ENCODE measurements around the gene CYB5R3.
A peak's percentile ranks its signal among the peaks of the same experiment; 100 is the strongest.

Gene CYB5R3

DNA sequence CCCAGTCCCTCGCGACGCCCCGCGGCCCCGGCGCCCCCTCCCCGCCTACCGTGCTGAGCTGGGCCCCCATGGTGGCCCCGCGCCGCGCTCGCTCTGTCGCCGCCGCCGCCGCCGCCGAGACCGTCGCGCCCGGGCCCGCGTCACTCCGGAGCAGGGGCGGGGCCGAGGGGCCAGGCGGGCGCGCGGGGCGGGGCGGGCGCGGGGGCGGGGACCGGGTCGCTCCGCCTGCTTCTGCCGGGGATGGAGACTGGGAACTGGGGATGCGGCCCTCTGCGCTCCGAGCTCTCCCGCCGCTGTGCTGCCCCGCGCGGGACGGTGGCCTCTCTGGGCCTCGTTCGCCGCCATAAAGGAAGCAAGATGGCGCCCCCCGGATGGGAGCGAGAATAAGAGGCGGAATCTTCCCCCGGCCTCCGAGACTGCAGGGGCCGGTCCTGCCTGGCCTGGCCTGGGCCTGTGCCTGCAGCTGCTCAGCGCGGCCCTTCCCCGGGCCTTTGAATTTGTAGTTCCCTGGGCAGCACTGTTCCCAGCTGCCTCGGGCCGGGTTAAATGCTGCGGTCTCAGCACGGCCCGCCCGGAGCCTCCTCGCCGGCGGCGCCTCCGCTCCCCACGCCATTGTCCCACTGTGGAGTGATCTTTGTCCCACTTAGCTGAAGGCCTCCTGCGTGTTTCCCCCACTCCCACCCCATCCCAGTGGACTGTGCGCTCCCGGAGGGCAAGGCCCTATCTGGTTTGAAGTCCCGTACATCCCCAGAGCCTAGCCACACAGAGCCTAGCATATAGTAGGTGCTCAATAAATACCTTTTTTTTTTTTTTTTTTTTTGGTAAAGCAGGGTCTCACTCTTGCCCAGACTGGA lies at the start of gene CYB5R3:
Gene CYB5R3, minus strand, starts transcription at position 147 of the 854 bp plus-strand sequence. Its CDS starts 77 bp downstream, at position 70.
- peak; percentile 55 to 66 (median 61) for DNase-seq

GRCh38 chr22:42697542-42698013 lies 48.4 kb upstream of the CYB5R3 start:
- DNase-seq = no peak

GRCh38 chr22:42696331-42696967 lies 47.3 kb upstream of the CYB5R3 start:
- no peak for DNase-seq

GRCh38 chr22:42695294-42695693 lies 46.1 kb upstream of the CYB5R3 start:
- no peak for DNase-seq

DNA sequence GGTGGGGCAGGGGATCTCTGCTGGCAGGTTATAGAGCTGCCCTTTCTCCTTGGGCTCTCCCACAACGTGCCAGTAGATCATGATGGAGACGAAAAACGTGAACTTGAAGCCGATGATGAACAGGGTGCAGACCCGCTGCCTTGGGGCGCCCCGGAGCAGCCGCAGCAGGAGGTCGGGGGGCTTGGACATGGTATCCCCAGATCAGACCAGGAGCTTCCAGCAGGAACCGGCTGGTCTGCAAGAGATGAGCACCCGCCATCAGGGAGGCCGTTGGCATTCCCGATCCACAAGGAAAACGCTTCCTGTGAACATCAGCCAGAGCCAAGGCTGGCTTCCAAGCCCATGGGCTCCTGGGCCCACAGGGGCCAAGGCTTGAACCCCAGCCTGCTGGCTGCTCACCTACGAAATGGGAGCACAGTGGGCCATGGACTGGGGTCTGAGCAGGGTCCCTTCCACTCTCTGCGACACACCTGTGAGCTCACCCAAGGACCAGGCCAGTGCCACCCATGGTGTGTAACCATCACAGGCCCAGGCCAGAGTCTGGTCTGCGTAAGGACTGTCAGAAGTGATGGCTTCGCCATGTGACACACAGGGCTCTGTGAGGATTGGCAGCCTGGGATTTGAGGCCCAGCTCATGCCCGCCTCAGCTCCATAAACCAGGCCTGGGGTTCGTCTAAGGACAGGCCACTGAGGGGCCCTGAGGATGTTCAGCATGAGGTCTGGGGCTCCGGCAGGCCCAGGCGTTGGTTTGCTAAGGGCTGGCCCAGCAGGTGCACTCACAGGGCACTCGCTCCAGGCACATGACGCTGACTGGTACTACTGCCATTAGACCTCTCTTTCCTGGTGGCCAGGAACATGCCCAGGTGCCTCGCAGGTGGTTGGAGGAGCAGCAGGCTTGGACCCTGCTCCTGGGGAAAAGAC lies 44.8 kb upstream of the CYB5R3 start:
- DNase-seq = no peak

DNA sequence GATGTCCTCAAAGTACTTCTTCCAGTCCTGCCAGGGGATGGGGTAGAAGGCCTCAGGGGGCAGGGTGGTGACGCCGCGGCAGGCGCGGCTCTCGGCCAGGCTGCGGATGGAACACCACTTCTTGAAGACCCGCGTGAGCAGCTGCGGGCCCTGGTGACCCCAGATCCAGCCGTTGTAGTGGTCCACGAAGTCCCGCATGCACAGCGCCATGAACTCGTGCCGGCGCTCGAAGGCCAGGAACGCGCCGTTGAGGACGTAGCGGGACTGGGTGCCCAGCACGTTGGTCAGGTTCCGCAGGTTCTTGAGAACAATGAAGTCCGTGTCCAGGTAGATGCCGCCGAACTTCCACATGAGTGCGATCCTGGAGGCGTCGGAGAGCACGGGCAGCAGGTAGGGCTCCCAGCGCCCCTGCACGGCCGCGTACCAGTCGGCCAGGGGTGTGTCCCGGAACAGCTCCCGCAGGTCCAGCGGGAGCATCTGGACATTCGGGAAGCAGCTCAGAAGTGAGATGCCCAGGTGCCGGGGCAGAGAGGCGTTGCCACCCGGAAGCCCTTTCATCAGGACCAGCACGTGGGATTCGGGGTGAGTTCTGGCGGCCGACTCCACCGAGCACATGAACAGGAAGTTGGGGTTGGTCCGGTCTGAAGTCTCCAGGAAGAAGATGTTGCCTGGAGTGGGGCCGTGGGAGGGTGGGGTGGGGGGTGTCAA lies 44.0 kb upstream of the CYB5R3 start:
- DNase-seq = no peak

DNA sequence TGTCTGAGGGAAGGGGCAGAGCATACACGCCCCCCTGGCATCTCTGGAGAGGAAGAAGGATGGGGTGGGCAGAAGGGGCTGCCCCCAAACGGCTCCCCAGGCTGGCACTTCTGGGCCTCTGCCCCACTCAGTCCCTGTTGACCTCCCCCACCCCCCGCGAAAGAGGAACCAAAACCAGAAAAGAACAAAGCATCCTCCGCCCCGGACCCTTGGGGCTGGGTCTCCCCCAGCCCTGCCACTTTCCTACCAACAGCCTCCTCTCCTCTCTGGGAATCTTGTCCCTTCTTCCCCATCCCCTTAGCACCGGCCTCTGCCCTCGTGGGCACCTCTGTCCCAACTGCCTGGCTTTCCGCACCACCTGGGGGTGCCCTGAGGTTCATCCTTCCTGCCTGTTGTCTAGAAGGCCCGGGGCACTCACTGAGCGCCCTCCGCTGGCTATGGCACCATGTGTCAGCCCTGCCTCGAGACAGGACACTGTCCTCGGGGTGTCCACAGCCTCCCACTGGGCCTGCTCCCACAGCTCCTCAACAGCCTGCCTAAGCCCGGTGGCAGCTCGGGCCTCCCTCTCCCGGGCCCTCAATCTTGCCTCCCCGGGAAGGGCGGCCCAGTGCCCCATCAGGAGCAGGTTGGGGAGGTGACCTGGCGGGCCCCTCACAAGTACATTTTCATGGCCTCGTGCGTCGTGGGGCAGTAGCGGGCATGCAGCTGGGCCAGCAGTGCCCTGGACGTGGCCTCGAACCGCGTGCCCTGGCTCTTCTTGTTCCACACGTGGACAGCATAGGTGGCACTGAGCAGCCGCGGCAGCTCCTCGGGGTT lies 43.3 kb upstream of the CYB5R3 start:
- DNase-seq = no peak

DNA sequence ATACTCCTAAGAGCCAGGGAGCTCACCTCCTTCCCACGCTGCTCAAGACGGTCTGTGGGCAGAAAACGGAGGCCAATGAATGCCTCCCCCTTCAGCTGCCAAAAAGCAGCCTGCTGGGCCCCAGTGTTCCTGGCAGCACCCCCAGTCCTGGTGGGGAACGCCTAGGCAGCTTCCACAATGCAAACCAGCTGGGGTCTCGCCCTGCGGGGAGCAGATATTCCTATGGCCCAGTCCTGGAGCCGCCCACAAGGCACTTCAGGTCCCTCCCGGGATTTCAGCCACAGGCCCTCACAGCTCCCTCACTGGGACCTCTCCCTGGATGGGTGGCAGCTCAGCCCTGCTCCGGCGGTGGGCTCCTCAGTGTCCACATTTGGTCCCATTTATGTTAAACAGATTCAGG lies 42.2 kb upstream of the CYB5R3 start:
- no peak for DNase-seq

GRCh38 chr22:42688241-42689211 lies 39.3 kb upstream of the CYB5R3 start:
- DNase-seq = no peak

GRCh38 chr22:42686756-42687491 lies 37.7 kb upstream of the CYB5R3 start:
- no peak for DNase-seq

DNA sequence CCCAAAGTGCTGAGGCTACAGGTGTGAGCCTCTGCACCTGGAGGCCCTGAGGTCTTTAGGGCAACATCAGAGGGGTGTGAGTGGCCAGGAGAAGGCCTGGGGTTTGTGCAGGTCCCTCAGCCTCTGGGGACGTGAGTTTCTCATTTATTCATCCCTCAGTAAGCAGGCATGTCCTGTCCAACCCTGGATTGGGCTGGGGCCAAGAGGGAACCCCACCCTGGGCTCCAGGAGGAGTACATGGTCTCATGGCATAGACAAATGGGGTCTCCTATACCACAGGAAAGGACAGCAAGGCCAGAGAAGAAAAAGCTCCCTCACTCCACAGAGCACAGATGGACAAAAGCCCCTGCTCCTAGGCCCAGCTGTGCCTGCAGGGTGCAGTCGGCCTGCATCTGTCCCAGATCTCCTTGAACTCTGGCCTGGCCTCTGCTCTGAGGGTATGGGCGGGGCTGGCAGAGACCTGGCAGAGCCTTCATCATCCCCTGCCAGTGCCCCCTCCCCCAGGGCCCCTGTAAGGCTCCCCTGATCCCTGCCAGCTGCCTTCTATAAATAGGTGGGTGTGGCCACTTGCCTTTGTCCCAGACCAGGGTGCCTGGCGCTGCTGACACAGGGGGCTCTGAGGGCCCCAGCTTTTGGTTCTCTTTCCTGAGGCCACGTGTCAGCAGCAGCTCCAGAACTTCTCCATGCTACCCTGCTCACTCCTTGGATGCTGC lies 36.9 kb upstream of the CYB5R3 start:
- DNase-seq = no peak

- DNase-seq = no peak
Observed at GRCh38 chr22:42684462-42685195, 35.4 kb upstream of the CYB5R3 start.

- DNase-seq = no peak
Observed at GRCh38 chr22:42683578-42684283, 34.5 kb upstream of the CYB5R3 start.

- DNase-seq = no peak
Observed at GRCh38 chr22:42682113-42682851, 33.1 kb upstream of the CYB5R3 start.

DNA sequence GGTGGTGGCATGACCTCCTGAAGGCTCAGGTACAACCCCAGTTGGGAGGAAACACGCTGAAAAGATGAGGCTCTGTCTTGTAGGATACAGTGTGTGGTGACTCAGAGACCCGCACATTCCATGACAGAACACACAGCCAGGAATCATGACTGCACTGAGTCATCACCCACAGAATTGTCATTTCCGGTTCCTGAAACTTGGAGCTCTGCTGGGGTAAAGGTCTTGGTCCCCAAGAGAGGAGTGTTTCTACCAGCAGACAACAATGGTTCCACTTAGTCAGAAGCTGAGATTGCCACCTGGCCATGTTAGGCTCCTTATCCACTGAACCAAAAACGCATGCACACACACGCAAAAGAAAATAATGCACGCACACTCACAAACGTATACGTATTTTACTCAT lies 31.5 kb upstream of the CYB5R3 start:
- no peak for DNase-seq

DNA sequence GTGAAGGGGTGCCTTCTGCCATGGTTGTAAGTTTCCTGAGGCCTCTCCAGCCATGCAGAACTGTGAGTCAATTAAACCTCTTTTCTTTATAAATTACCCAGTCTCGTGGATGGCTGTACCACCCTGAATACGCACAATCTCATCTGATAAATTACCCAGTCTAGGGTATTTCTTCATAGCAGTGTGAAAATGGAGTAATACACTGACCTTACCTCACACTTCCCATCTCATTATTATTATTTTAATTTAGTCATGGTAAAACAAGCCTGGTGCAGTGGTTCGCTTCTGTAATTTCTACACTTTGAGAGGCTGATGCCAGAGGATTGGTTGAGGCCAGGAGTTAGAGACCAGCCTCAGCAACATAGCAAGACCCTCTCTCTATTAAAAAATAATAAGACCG lies 30.5 kb upstream of the CYB5R3 start:
- no peak for DNase-seq

DNA sequence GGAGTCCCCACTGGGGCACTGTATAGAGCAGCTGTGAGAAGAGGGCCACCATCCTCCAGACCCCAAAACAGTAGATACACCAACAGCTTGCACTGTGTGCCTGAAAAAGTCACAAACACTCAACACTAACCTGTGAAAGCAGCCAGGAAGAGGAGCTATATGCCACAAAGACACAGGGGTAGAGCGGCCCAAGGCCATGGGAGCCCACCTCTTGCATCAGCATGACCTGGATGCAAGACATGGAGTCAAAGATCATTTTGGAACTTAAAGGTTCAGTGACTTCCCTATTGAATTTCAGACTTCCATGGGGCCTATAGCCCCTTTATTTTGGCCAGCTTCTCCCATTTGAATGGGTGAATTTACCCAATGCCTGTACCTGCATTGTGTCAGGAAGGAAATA lies 29.7 kb upstream of the CYB5R3 start:
- DNase-seq = no peak
